ENCODE results near the gene KRT33A. TPM values are rescaled to one million over a fixed set of nuclear protein-coding genes. Genes with fewer than 3 reads are reported as not detected.

KRT33A gene
- total RNA-seq, 1 donor from 2014 or later = not detected

- Histone ChIP-seq H3K4me3 (no peak overlapping the region), H3K9me3 (no peaks in the 10 kb centered on the region), H3K27ac (no peak overlapping the region), H3K36me3 (no peaks in the 10 kb centered on the region), H3K27me3 (no peaks in the 10 kb centered on the region), H3K4me1 (no peaks in the 10 kb centered on the region)
- TF ChIP-seq, protein P1, sequence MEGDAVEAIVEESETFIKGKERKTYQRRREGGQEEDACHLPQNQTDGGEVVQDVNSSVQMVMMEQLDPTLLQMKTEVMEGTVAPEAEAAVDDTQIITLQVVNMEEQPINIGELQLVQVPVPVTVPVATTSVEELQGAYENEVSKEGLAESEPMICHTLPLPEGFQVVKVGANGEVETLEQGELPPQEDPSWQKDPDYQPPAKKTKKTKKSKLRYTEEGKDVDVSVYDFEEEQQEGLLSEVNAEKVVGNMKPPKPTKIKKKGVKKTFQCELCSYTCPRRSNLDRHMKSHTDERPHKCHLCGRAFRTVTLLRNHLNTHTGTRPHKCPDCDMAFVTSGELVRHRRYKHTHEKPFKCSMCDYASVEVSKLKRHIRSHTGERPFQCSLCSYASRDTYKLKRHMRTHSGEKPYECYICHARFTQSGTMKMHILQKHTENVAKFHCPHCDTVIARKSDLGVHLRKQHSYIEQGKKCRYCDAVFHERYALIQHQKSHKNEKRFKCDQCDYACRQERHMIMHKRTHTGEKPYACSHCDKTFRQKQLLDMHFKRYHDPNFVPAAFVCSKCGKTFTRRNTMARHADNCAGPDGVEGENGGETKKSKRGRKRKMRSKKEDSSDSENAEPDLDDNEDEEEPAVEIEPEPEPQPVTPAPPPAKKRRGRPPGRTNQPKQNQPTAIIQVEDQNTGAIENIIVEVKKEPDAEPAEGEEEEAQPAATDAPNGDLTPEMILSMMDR (IDR thresholded peaks at IDR 0.05) = no peak
- no peak for DNase-seq (ENCODE audit: low spot score in 2 of 2)
- intact Hi-C loops (cut with DNase I) = no loop called here
These were observed 19.0 kb downstream of the KRT33A start for GRCh38 chr17:41331606-41332005.

- no peak overlapping the region for H3K27ac ChIP-seq
- DNase-seq (ENCODE audit: low spot score in 2 of 2) = no peak
- no peaks in the 10 kb centered on the region for H3K36me3 ChIP-seq
- no peaks in the 10 kb centered on the region for H3K4me1 ChIP-seq
- no peaks in the 10 kb centered on the region for H3K27me3 ChIP-seq
- intact Hi-C loops (cut with DNase I) = no loop called here
- TF ChIP-seq, protein P1 (IDR thresholded peaks at IDR 0.05) = peak; percentile 21 to 50 (median 31)
- no peaks in the 10 kb centered on the region for H3K9me3 ChIP-seq
- no peak overlapping the region for H3K4me3 ChIP-seq
These were observed 21.2 kb downstream of the KRT33A start for GRCh38 chr17:41329279-41329948.

GRCh38 chr17:41328207-41328606 lies 22.4 kb downstream of the KRT33A start:
- H3K9me3 ChIP-seq = no peaks in the 10 kb centered on the region
- TF ChIP-seq, protein P1 (IDR thresholded peaks at IDR 0.05) = no peak
- no peaks in the 10 kb centered on the region for H3K4me1 ChIP-seq
- no peak overlapping the region for H3K4me3 ChIP-seq
- intact Hi-C loops (cut with DNase I) = no loop called here
- no peaks in the 10 kb centered on the region for H3K36me3 ChIP-seq
- no peak overlapping the region for H3K27ac ChIP-seq
- DNase-seq (ENCODE audit: low spot score in 2 of 2) = no peak
- H3K27me3 ChIP-seq = no peaks in the 10 kb centered on the region

- no peaks in the 10 kb centered on the region for H3K9me3 ChIP-seq
- H3K4me3 ChIP-seq = no peak overlapping the region
- no peaks in the 10 kb centered on the region for H3K4me1 ChIP-seq
- DNase-seq (ENCODE audit: low spot score in 2 of 2) = no peak
- no peaks in the 10 kb centered on the region for H3K36me3 ChIP-seq
- H3K27ac ChIP-seq = no peak overlapping the region
- no peaks in the 10 kb centered on the region for H3K27me3 ChIP-seq
- intact Hi-C loops (cut with DNase I) = no loop called here
- TF ChIP-seq, protein P1 (IDR thresholded peaks at IDR 0.05) = no peak
These were observed 23.1 kb downstream of the KRT33A start for GRCh38 chr17:41327411-41328120.

GRCh38 chr17:41326173-41327145 lies 24.2 kb downstream of the KRT33A start:
- no peaks in the 10 kb centered on the region for H3K36me3 ChIP-seq
- no peaks in the 10 kb centered on the region for H3K4me1 ChIP-seq
- H3K27me3 ChIP-seq = no peaks in the 10 kb centered on the region
- H3K27ac ChIP-seq = no peak overlapping the region
- no peaks in the 10 kb centered on the region for H3K9me3 ChIP-seq
- no peak overlapping the region for H3K4me3 ChIP-seq
- intact Hi-C loops (cut with DNase I) = no loop called here
- TF ChIP-seq, protein P1 (IDR thresholded peaks at IDR 0.05) = no peak
- no peak for DNase-seq (ENCODE audit: low spot score in 2 of 2)
